Stimulated activated CD4-positive, alpha-beta T cell treated with anti-CD3 and anti-CD28 coated beads, Interleukin-1b, Interleukin-23, amount 100 ng/mL, for 48 hours (primary cell): ENCODE measurements around the gene C8A.

Source experiments
- DNase-seq: peaks from one replicate; pipeline ENCODE4 v3.0.0-alpha.2; 2020

C8A gene

GRCh38 chr1:56897150-56898004 lies 42.8 kb downstream of the C8A start:
- DNase-seq, result no peak

- DNase-seq, result no peak
Observed at GRCh38 chr1:56898005-56898373, 43.4 kb downstream of the C8A start.

- DNase-seq, result no peak
Observed at GRCh38 chr1:56898879-56899278, 44.3 kb downstream of the C8A start.

- no peak for DNase-seq
Observed at GRCh38 chr1:56901716-56902115, 47.1 kb downstream of the C8A start.

- DNase-seq, result no peak
Observed at GRCh38 chr1:56903778-56904177, 49.2 kb downstream of the C8A start.

GRCh38 chr1:56904663-56905397 lies 50.2 kb downstream of the C8A start:
- DNase-seq, result no peak

GRCh38 chr1:56905667-56906066 lies 51.1 kb downstream of the C8A start:
- DNase-seq, result no peak

GRCh38 chr1:56908619-56909221 lies 54.1 kb downstream of the C8A start:
- no peak for DNase-seq

GRCh38 chr1:56910441-56910985 lies 55.9 kb downstream of the C8A start:
- DNase-seq, result no peak

- DNase-seq, result no peak
Observed at GRCh38 chr1:56911098-56911938, 56.7 kb downstream of the C8A start.

GRCh38 chr1:56912325-56912724 lies 57.7 kb downstream of the C8A start:
- DNase-seq, result no peak

- no peak for DNase-seq
Observed at GRCh38 chr1:56915960-56916359, 61.4 kb downstream of the C8A start.

GRCh38 chr1:56916630-56917029 lies 62.0 kb downstream of the C8A start:
- no peak for DNase-seq

- no peak for DNase-seq
Observed at GRCh38 chr1:56917356-56917755, 62.8 kb downstream of the C8A start.

- no peak for DNase-seq
Observed at GRCh38 chr1:56920591-56921001, 66.0 kb downstream of the C8A start.

- no peak for DNase-seq
Observed at GRCh38 chr1:56921479-56921878, 66.9 kb downstream of the C8A start.

GRCh38 chr1:56922070-56922469 lies 67.5 kb downstream of the C8A start:
- DNase-seq, result no peak

GRCh38 chr1:56922507-56922906 lies 67.9 kb downstream of the C8A start:
- DNase-seq, result no peak

- no peak for DNase-seq
Observed at GRCh38 chr1:56923201-56923600, 68.6 kb downstream of the C8A start.

GRCh38 chr1:56924116-56924515 lies 69.5 kb downstream of the C8A start:
- no peak for DNase-seq

GRCh38 chr1:56925193-56925592 lies 70.6 kb downstream of the C8A start:
- DNase-seq, result no peak

- no peak for DNase-seq
Observed at GRCh38 chr1:56927171-56927570, 72.6 kb downstream of the C8A start.

GRCh38 chr1:56927986-56928385 lies 73.4 kb downstream of the C8A start:
- no peak for DNase-seq
